GM23248 (cell line): ENCODE results near the gene IFT43. TPM values are rescaled to one million over a fixed set of nuclear protein-coding genes. Genes with fewer than 3 reads are reported as not detected.

Experiments
- DNase-seq: peaks from one replicate; pipeline ENCODE4 v3.0.0-alpha.2; 2015
- H2AFZ ChIP-seq: fragments of 200-600 bp; sonication (generic); 2 replicates; pipeline ENCODE4 v1.6.1; 2016; ENCODE audit warnings: antibody characterized with exemption
- H3F3A ChIP-seq: fragments of 200-600 bp; sonication (generic); 2 replicates; pipeline ENCODE4 v1.6.1; 2016; ENCODE audit warnings: mild to moderate bottlenecking, antibody characterized with exemption, mixed run types; ENCODE audit not compliant: insufficient read depth
- H3K27ac ChIP-seq: fragments of 200-600 bp; sonication (generic); 2 replicates; pipeline ENCODE4 v1.5.1; 2016; ENCODE audit warnings: mild to moderate bottlenecking
- H3K27me3 ChIP-seq: fragments of 200-600 bp; sonication (generic); replicated peaks from 2 replicates; pipeline ENCODE4 v1.6.1; 2016; ENCODE audit warnings: mild to moderate bottlenecking; ENCODE audit not compliant: insufficient read depth
- H3K36me3 ChIP-seq: fragments of 200-600 bp; sonication (generic); 2 replicates; pipeline ENCODE4 v1.6.1; 2016; ENCODE audit warnings: low read depth, mild to moderate bottlenecking
- H3K4me1 ChIP-seq: fragments of 200-600 bp; sonication (generic); 2 replicates; pipeline ENCODE4 v1.6.1; 2016; ENCODE audit warnings: mild to moderate bottlenecking; ENCODE audit not compliant: insufficient read depth
- H3K4me2 ChIP-seq: fragments of 200-600 bp; sonication (generic); one replicate; pipeline ENCODE4 v1.6.1; 2016; ENCODE audit warnings: mild to moderate bottlenecking; ENCODE audit not compliant: unreplicated experiment
- H3K4me3 ChIP-seq: fragments of 200-600 bp; sonication (generic); 2 replicates; pipeline ENCODE4 v1.5.1; 2016; ENCODE audit warnings: mild to moderate bottlenecking
- H3K79me2 ChIP-seq: fragments of 200-600 bp; sonication (generic); 2 replicates; pipeline ENCODE4 v1.6.1; 2016; ENCODE audit warnings: mild to moderate bottlenecking; ENCODE audit not compliant: insufficient read depth
- H3K9ac ChIP-seq: fragments of 200-600 bp; sonication (generic); 2 replicates; pipeline ENCODE4 v1.6.1; 2016; ENCODE audit warnings: mild to moderate bottlenecking
- H3K9me2 ChIP-seq: fragments of 200-600 bp; sonication (generic); 2 replicates; pipeline ENCODE4 v1.6.1; 2016; ENCODE audit warnings: mixed run types, mild to moderate bottlenecking, moderate library complexity; ENCODE audit not compliant: insufficient read depth
- H3K9me3 ChIP-seq: fragments of 200-600 bp; sonication (generic); one replicate; pipeline ENCODE4 v1.6.1; 2017; ENCODE audit warnings: low read depth
- H4K20me1 ChIP-seq: fragments of 200-600 bp; sonication (generic); 2 replicates; pipeline ENCODE4 v1.6.0; 2016; ENCODE audit not compliant: insufficient read depth
- EZH2 ChIP-seq: fragments of 200-600 bp; sonication (generic); IDR thresholded peaks from 2 replicates; pipeline ENCODE4 v1.6.1; 2018; ENCODE audit warnings: antibody characterized with exemption, mild to moderate bottlenecking; ENCODE audit not compliant: insufficient read depth, poor library complexity, severe bottlenecking
- EZH2phosphoT487 ChIP-seq: fragments of 200-600 bp; sonication (generic); IDR thresholded peaks from 2 replicates; pipeline ENCODE4 v1.6.1; 2018; ENCODE audit warnings: antibody characterized with exemption, moderate library complexity, mild to moderate bottlenecking, low read depth; ENCODE audit not compliant: insufficient read depth
- WGBS, 2 experiments: methylation state at CpG; one replicate each; pipeline ENCODE4 v1.1.6; 2015 to 2017; ENCODE audit warnings: low lambda C conversion rate in 2 of 2, low coverage in 1 of 2; ENCODE audit errors: missing lambda C conversion rate in 2 of 2; 5-methylcytosine and 5-hydroxymethylcytosine counted together
- in situ Hi-C: fragments of 300-500 bp; cut with MboI; formaldehyde crosslinking; loops from 2 replicates; pipeline ENCODE4 v1.15.0; 2020
- polyA plus RNA-seq: library from polyadenylated mRNA; unstranded; fragments of >200 nt; fragmentation: Nextera tagmentation; extraction: Ambion mirVana; gene quantifications from 2 replicates; pipeline ENCODE4 v1.2.1, GENCODE V29; 2016
- total RNA-seq: library from RNA; depleted of rRNA; stranded (reverse); fragments of >200 nt; shearing (Covaris generic); gene quantifications from 2 replicates; pipeline ENCODE4 v1.2.3, GENCODE V29; 2014; rRNA removed

IFT43 gene
- 40.5 and 41.4 TPM in 2 replicates for total RNA-seq
- 67.9 and 74.1 TPM in 2 replicates for polyA plus RNA-seq

DNA sequence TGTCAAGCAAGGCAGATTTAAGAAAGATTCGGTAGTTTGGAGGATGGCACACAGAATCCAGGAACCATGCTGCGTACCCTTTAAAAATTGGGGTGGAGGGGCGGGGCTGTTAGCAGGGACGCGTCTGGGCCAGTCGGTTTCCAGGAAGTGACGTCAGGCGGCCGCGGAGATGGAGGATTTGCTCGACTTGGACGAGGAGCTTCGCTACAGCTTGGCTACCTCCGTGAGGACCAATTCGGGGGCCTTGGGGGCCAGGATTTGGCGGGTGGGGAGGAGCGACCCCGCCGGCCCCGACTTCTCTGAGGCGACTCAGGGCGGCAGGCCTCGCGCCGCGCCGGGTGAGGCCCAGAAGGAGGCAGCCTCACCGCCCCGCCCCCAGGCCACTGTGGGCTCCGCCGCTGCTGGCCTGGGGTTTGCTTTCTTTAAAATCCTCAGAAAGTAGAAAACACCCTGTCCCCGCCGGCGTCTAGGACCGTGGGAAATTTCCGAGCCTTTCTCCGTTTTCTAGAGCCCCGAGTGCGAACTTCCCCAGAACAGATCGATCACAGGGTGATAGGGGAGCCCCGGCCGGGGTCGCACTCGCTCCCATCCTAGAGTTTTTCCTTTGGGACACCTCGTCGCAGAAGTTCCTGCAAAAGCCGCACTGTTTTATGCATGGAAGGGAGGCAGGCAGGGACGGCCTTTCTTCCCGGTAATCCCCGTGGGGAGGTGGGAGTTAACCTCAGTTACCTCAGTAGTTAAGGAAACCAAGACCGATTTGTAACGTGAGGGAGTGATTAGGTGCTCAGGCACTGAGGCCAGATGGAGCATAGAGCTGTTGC is at the start of gene IFT43:
IFT43 (plus strand) TSS at position 146 of the 821 bp plus-strand sequence; CDS start at position 170, 24 bp downstream.
- peaks cover 21% of the 10 kb centered on the region for H3K79me2 ChIP-seq
- H3K4me2 ChIP-seq, result peak within 1 kb of the TSS; percentile 93
- peak within 1 kb of the TSS; percentile 97 for H3K9ac ChIP-seq
- H3K36me3 ChIP-seq, result no peaks in the 10 kb centered on the region
- in situ Hi-C loops, result loop anchor here (10.0 kb wide), 1 partner anchor 271 kb away; no protein-coding TSS in a partner anchor
- H2AFZ ChIP-seq, result peak within 1 kb of the TSS; percentile 81
- no peaks in the 10 kb centered on the region for H4K20me1 ChIP-seq
- H3K4me3 ChIP-seq, result peak within 1 kb of the TSS; percentile 99
- TF ChIP-seq EZH2 (no peak), EZH2phosphoT487 (no peak)
- peak within 1 kb of the TSS; percentile 77 for H3K27ac ChIP-seq
- no peaks in the 10 kb centered on the region for H3K27me3 ChIP-seq
- H3K9me3 ChIP-seq, result no peaks in the 10 kb centered on the region
- H3K9me2 ChIP-seq, result no peaks in the 10 kb centered on the region
- peaks cover 22% of the 10 kb centered on the region for H3K4me1 ChIP-seq
- 0 out of 2 replicates have a peak, but pooled peaks cover 5% of the 10 kb centered on the region for H3F3A ChIP-seq
- peak; percentile 93 for DNase-seq
- WGBS, 2 experiments, result 0 to 1% methylated on average over 42 to 52 of the region's 52 CpGs

DNA sequence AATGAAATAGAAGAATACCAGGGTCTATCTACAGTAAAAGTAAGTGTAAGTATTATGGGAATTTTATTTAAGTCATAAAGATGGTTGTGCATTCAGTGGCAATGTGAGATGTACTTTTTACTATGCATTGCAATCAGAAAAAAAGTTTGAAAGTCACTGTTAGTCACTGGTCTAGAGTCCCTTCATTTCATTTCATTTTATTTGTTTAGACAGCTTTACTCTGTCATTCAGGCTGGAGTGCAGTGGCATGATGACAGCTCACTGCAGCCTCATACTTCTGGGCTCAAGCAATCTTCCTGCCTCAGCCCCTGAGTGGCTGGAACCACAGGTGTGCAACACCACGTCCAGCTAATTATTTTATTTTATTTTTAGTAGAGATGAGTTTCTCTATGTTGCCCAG is 46.4 kb upstream of the IFT43 start:
- DNase-seq, result no peak
- no peak overlapping the region for H3K4me2 ChIP-seq
- 28 to 37% methylated on average over 1 of the region's 1 CpG for WGBS, 2 experiments
- no peaks in the 10 kb centered on the region for H3K79me2 ChIP-seq
- no peaks in the 10 kb centered on the region for H3K9me3 ChIP-seq
- H3K27me3 ChIP-seq, result no peaks in the 10 kb centered on the region
- no peaks in the 10 kb centered on the region; the same call in 1 of the 2 replicates for H3K36me3 ChIP-seq
- no peak overlapping the region for H2AFZ ChIP-seq
- no peaks in the 10 kb centered on the region for H3K4me1 ChIP-seq
- no peaks in the 10 kb centered on the region for H3F3A ChIP-seq
- H3K9me2 ChIP-seq, result no peaks in the 10 kb centered on the region
- H3K9ac ChIP-seq, result no peak overlapping the region
- no peak overlapping the region for H3K4me3 ChIP-seq
- in situ Hi-C loops, result no loop called here
- no peak for TF ChIP-seq EZH2
- no peak for TF ChIP-seq EZH2phosphoT487
- no peaks in the 10 kb centered on the region for H4K20me1 ChIP-seq
- H3K27ac ChIP-seq, result no peak overlapping the region

DNA sequence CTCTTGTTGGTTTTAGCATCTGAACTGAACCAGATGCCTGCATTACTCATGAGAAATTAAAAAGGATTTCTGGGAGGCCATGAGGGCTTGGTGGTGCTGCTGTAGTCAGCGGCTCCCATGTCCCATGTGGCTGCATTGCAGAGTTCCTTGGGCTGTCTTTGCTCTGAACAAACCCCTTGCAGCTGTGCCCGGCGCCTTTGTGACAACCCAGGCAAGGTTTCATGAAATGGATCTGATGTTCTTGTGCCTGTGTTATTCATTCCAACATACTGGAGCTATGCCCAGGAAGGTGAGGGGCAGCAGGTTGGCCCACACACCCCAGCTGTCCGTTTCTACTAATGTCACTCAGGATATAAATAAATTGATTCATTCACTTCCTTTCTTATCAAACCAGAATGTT is 44.5 kb upstream of the IFT43 start:
- H3K4me3 ChIP-seq, result no peak overlapping the region
- no peaks in the 10 kb centered on the region for H3K27me3 ChIP-seq
- TF ChIP-seq EZH2 (no peak), EZH2phosphoT487 (no peak)
- H3F3A ChIP-seq, result no peaks in the 10 kb centered on the region
- H4K20me1 ChIP-seq, result no peaks in the 10 kb centered on the region
- H3K4me1 ChIP-seq, result no peaks in the 10 kb centered on the region
- no peak overlapping the region for H2AFZ ChIP-seq
- H3K9me3 ChIP-seq, result no peaks in the 10 kb centered on the region
- DNase-seq, result no peak
- no peak overlapping the region for H3K27ac ChIP-seq
- no peaks in the 10 kb centered on the region for H3K79me2 ChIP-seq
- in situ Hi-C loops, result no loop called here
- WGBS, 2 experiments, result 68 to 77% methylated on average over 4 of the region's 4 CpGs
- no peak overlapping the region for H3K9ac ChIP-seq
- no peak overlapping the region for H3K4me2 ChIP-seq
- no peaks in the 10 kb centered on the region; the same call in 1 of the 2 replicates for H3K36me3 ChIP-seq
- no peaks in the 10 kb centered on the region for H3K9me2 ChIP-seq

DNA sequence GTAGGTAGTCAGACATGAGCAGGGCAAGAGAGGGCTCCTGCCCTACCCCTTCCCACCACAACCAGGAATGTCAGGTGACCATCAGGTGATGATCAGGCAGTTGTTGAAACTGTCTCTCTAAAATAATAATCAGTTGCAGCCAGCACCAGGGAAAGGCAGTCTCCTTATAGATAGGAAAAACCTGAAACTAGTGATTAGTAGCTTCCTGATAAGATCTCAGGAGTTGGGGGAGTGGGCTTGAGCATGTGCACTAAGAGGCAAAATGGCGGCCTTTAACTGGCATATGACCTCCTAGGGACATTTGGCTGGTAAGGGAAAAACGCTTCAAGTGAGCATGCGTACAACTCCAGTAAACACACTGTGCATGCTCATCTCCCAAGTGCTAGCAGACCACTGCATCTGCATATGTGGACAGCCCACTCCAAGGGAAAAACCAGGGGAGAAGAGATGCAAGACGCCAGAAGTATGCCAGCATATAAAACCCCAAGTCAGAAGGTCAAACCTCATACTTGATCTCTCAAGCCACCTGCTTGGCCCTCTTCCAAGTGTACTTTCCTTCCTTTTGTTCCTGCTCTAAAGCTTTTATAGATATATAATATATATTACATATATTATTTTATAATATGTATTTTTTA is 40.8 kb upstream of the IFT43 start:
- TF ChIP-seq EZH2 (no peak), EZH2phosphoT487 (no peak)
- in situ Hi-C loops, result no loop called here
- 94 to 98% methylated on average over 4 of the region's 4 CpGs for WGBS, 2 experiments

More for the DNA sequence above, 40.8 kb upstream of the IFT43 start:
- Histone ChIP-seq H3K4me2 (no peak overlapping the region), H2AFZ (no peak overlapping the region), H3F3A (no peaks in the 10 kb centered on the region), H3K9me3 (no peaks in the 10 kb centered on the region), H3K4me3 (no peak overlapping the region), H3K9ac (no peak overlapping the region), H3K36me3 (no peaks in the 10 kb centered on the region), H4K20me1 (no peaks in the 10 kb centered on the region), H3K27ac (no peak overlapping the region), H3K27me3 (no peaks in the 10 kb centered on the region), H3K79me2 (no peaks in the 10 kb centered on the region), H3K4me1 (no peaks in the 10 kb centered on the region), H3K9me2 (no peaks in the 10 kb centered on the region)
- DNase-seq, result no peak
